HCT116 (cell line): ENCODE measurements around the gene CHD2. TPM values are rescaled to one million over a fixed set of nuclear protein-coding genes. Genes with fewer than 3 reads are reported as not detected.

Source experiments
- ATAC-seq: fragments of 200-7000 bp; cut with Tn5 transposase; 2 replicates; pipeline ENCODE4 v1.9.1; 2020; ENCODE audit warnings: mild to moderate bottlenecking, moderate library complexity
- BruUV-seq: library from RNA; stranded (reverse); fragments of 400-500 nt; replicated peaks from 2 replicates; lab custom pipeline; 2021; lab: Mats Ljungman, UMichigan
- CTCF ChIA-PET: fragments of 300-600 bp; sonication (Branson Sonifier 250); formaldehyde crosslinking; loops from one replicate; lab custom pipeline; 2021; ENCODE audit warnings: antibody characterized with exemption; lab: Charles Lee
- POLR2A ChIA-PET: fragments of 300-600, 350-600 bp; sonication (Branson Sonifier 250); formaldehyde crosslinking; loops from one replicate; lab custom pipeline; 2021; ENCODE audit warnings: antibody characterized with exemption; lab: Charles Lee
- RAD21 ChIA-PET, 2 experiments: fragments of 300-600 bp; sonication (Branson Sonifier 250); formaldehyde crosslinking; loops; one replicate each; lab custom pipeline; 2023; ENCODE audit warnings: low total read pairs in 2 of 2; ENCODE audit not compliant: uncharacterized antibody in 2 of 2, unreplicated experiment in 2 of 2, low non-redundant PET in 1 of 2; lab: Charles Lee
- DNase-seq: peaks from one replicate; pipeline ENCODE4 v3.0.0-alpha.2; 2010; ENCODE audit warnings: low read depth, low spot score
- H2AFZ ChIP-seq: fragments of 200-600 bp; shearing (Covaris generic), sonication (generic); 2 replicates; pipeline ENCODE4 v1.6.1; 2017; ENCODE audit warnings: low read depth, mixed run types, mixed read lengths, antibody characterized with exemption, low read length; ENCODE audit not compliant: poor library complexity, severe bottlenecking
- H3K27ac ChIP-seq: 2 replicates; pipeline ENCODE4 v1.5.1; 2012; ENCODE audit warnings: low read depth, low read length
- H3K27me3 ChIP-seq: fragments of 200-600 bp; sonication (generic); 2 replicates; pipeline ENCODE4 v1.6.1; 2016; ENCODE audit warnings: mixed run types, low read length, mixed read lengths; ENCODE audit not compliant: insufficient read depth
- H3K36me3 ChIP-seq, 2 experiments: fragments of 200-500 bp in 1 of 2; fragments of 200-600 bp in 1 of 2; sonication (Bioruptor generic) in 1 of 2; sonication (generic) in 1 of 2; 2 replicates each; pipeline versions ENCODE4 v1.5.1 to v1.6.1; 2014 to 2016; ENCODE audit warnings: low read length in 2 of 2, inconsistent platforms in 1 of 2, mixed read lengths in 1 of 2, mixed run types in 1 of 2; ENCODE audit not compliant: insufficient read depth in 2 of 2, control insufficient read depth in 1 of 2
- H3K4me1 ChIP-seq, 2 experiments: fragments of 200-600 bp in 1 of 2; sonication (generic) in 1 of 2; 2 replicates each; pipeline versions ENCODE4 v1.5.1 to v1.6.1; 2012 to 2017; ENCODE audit warnings: low read length in 2 of 2, inconsistent platforms in 1 of 2, mild to moderate bottlenecking in 1 of 2, mixed read lengths in 1 of 2, mixed run types in 1 of 2, moderate library complexity in 1 of 2; ENCODE audit not compliant: insufficient read depth in 2 of 2, control insufficient read depth in 1 of 2
- H3K4me2 ChIP-seq: fragments of 200-600 bp; sonication (generic); 2 replicates; pipeline ENCODE4 v1.6.1; 2017; ENCODE audit warnings: mixed run types, low read length, mixed read lengths
- H3K4me3 ChIP-seq, 2 experiments: fragments of 200-600 bp in 1 of 2; sonication (generic) in 1 of 2; replicated peaks in 1 of 2; 2 replicates each; pipeline ENCODE4 v1.5.1; 2011 to 2016; ENCODE audit warnings: low read length in 2 of 2, control low read depth in 1 of 2, low read depth in 1 of 2, mild to moderate bottlenecking in 1 of 2, mixed read lengths in 1 of 2, mixed run types in 1 of 2
- H3K79me2 ChIP-seq: fragments of 200-600 bp; sonication (generic); 2 replicates; pipeline ENCODE4 v1.6.1; 2017; ENCODE audit warnings: mild to moderate bottlenecking, mixed run types, low read length, moderate library complexity, mixed read lengths; ENCODE audit not compliant: insufficient read depth
- H3K9ac ChIP-seq: fragments of 200-600 bp; sonication (generic); 2 replicates; pipeline ENCODE4 v1.6.1; 2016; ENCODE audit warnings: low read length, mixed read lengths
- H3K9me2 ChIP-seq: fragments of 200-600 bp; sonication (generic), shearing (Covaris generic); 2 replicates; pipeline ENCODE4 v1.6.1; 2017; ENCODE audit warnings: mixed run types, mild to moderate bottlenecking, moderate library complexity; ENCODE audit not compliant: insufficient read depth
- H3K9me3 ChIP-seq, 2 experiments: fragments of 200-500 bp in 1 of 2; fragments of 200-600 bp in 1 of 2; sonication (Bioruptor generic) in 1 of 2; sonication (generic) in 1 of 2; 2 replicates each; pipeline ENCODE4 v1.6.1; 2014 to 2017; ENCODE audit warnings: low read length in 2 of 2, mixed read lengths in 2 of 2, inconsistent platforms in 1 of 2, low read depth in 1 of 2, mild to moderate bottlenecking in 1 of 2, mixed run types in 1 of 2, moderate library complexity in 1 of 2; ENCODE audit not compliant: control insufficient read depth in 1 of 2, insufficient read depth in 1 of 2
- H4K20me1 ChIP-seq: fragments of 200-600 bp; sonication (generic), shearing (Covaris generic); 2 replicates; pipeline ENCODE4 v1.6.1; 2017; ENCODE audit warnings: mixed run types, mild to moderate bottlenecking, moderate library complexity; ENCODE audit not compliant: insufficient read depth
- CEBPB ChIP-seq: IDR thresholded peaks from 2 replicates; pipeline ENCODE4 v1.6.1; 2012; ENCODE audit warnings: low read depth
- CTCF ChIP-seq, 3 experiments: fragments of 200-600 bp in 1 of 3; sonication (generic) in 1 of 3; IDR thresholded peaks in 2 of 3; conservative IDR thresholded peaks in 1 of 3; 2 replicates each; pipeline ENCODE4 v1.5.1; 2012 to 2017; ENCODE audit warnings: low read depth in 2 of 3, low read length in 2 of 3, antibody characterized with exemption in 1 of 3, borderline replicate concordance in 1 of 3, control low read depth in 1 of 3, mild to moderate bottlenecking in 1 of 3, mixed read lengths in 1 of 3, mixed run types in 1 of 3, moderate library complexity in 1 of 3; ENCODE audit not compliant: insufficient read depth in 1 of 3
- EZH2 ChIP-seq: fragments of 200-600 bp; sonication (generic); IDR thresholded peaks from 2 replicates; pipeline ENCODE4 v1.6.1; 2017; ENCODE audit warnings: antibody characterized with exemption, mixed run types
- EZH2phosphoT487 ChIP-seq: fragments of 200-600 bp; IDR thresholded peaks from 2 replicates; pipeline ENCODE4 v1.6.1; 2018; ENCODE audit warnings: antibody characterized with exemption, borderline replicate concordance
- FOSL1 ChIP-seq: IDR thresholded peaks from 2 replicates; pipeline ENCODE4 v1.6.1; 2012; ENCODE audit warnings: low read depth
- POLR2AphosphoS5 ChIP-seq: IDR thresholded peaks from 2 replicates; pipeline ENCODE4 v1.6.1; 2011; ENCODE audit warnings: mild to moderate bottlenecking, low read depth, low read length, moderate library complexity
- RAD21 ChIP-seq: IDR thresholded peaks from 2 replicates; pipeline ENCODE4 v1.6.1; 2012; ENCODE audit warnings: low read depth, mild to moderate bottlenecking
- REST ChIP-seq: IDR thresholded peaks from 2 replicates; pipeline ENCODE4 v1.6.1; 2012; ENCODE audit warnings: low read depth
- SP1 ChIP-seq: IDR thresholded peaks from 2 replicates; pipeline ENCODE4 v1.6.1; 2012; ENCODE audit warnings: low read depth
- TCF7L2 ChIP-seq: IDR thresholded peaks from 2 replicates; pipeline ENCODE4 v1.7.0; 2011; ENCODE audit warnings: borderline replicate concordance, inconsistent platforms; ENCODE audit not compliant: insufficient read depth, insufficient read length; ENCODE audit errors: extremely low read depth
- intact Hi-C: fragments of 100-400 bp; cut with micrococcal nuclease; formaldehyde crosslinking; loops from 2 replicates; pipeline ENCODE4 v1.10.0; 2022
- total RNA-seq: library from RNA; stranded (reverse); gene quantifications from one replicate; pipeline ENCODE4 v1.2.1, GENCODE V29; 2021; ENCODE audit not compliant: unreplicated experiment

CHD2 gene
- total RNA-seq, 1 experiment from 2014 or later: 116 TPM

- H3K9ac ChIP-seq: no peak overlapping the region
- no peaks in the 10 kb centered on the region for H3K9me2 ChIP-seq
- H2AFZ ChIP-seq: no peak overlapping the region
- H3K27me3 ChIP-seq: no peaks in the 10 kb centered on the region
- no peak overlapping the region for H3K4me2 ChIP-seq
- H3K79me2 ChIP-seq: peaks cover 100% of the 10 kb centered on the region
- RAD21 ChIA-PET: interaction anchor here in 1 of 2 experiments (0.7 kb wide), 1 partner anchor 92 kb away, joined by 4 read pairs; no protein-coding TSS in a partner anchor
- intact Hi-C loops: no loop called here
- POLR2A ChIA-PET: interaction anchor here (0.9 kb wide), 1 partner anchor 11 kb away, joined by 3 read pairs; the partner anchor contains the start of gene CHD2
- TF ChIP-seq EZH2phosphoT487 (no peak), FOSL1 (no peak), CTCF (IDR thresholded peaks at IDR 0.05 in 2 of 3, conservative IDR thresholded peaks at IDR 0.05 in 1 of 3; ENCODE audit: borderline replicate concordance in 1 of 3, insufficient read depth in 1 of 3, low read depth in 2 of 3, low read length in 2 of 3) (no peak), EZH2 (no peak), REST (no peak), CEBPB (no peak), RAD21 (no peak), TCF7L2 (no peak), POLR2AphosphoS5 (no peak), SP1 (no peak)
- TF ChIP-seq, all 23 proteins: peak for 0
- H3K27ac ChIP-seq: no peak overlapping the region
- peaks cover 6% of the 10 kb centered on the region; the same call in 1 of the 2 replicates for H4K20me1 ChIP-seq
- H3K4me1 ChIP-seq: peaks cover 8 to 9% of the 10 kb centered on the region in 2 experiments; a peak in 3 of 4 replicates
- no TSS peak for BruUV-seq
- peaks cover 55 to 71% of the 10 kb centered on the region in 2 experiments for H3K36me3 ChIP-seq
- H3K9me3 ChIP-seq: no peaks in the 10 kb centered on the region
- H3K4me3 ChIP-seq: no peak overlapping the region
- DNase-seq (no peak), ATAC-seq (no peak)
- CTCF ChIA-PET: interaction anchor here (1.2 kb wide), 1 partner anchor 11 kb away, joined by 3 read pairs; the partner anchor contains the start of gene CHD2
Measured at GRCh38 chr15:92889390-92890107, 10.6 kb upstream of the CHD2 start.
